OCI-LY3 (cell line): ENCODE measurements around the gene VPS13D.

Experiments
- H2AFZ ChIP-seq: fragments of 200-600, 300-600 bp; shearing (Covaris generic); 2 replicates; pipeline ENCODE4 v1.6.0; 2014; ENCODE audit warnings: antibody characterized with exemption, low read depth, low read length
- H3K27ac ChIP-seq: fragments of 200-600, 300-600 bp; sonication (generic); 2 replicates; pipeline ENCODE4 v1.5.1; 2014; ENCODE audit warnings: mild to moderate bottlenecking, low read length, moderate library complexity, mixed read lengths
- H3K27me3 ChIP-seq: fragments of 200-600, 300-600 bp; sonication (generic); 2 replicates; pipeline ENCODE4 v1.6.1; 2014; ENCODE audit warnings: low read depth, low read length, mixed read lengths
- H3K36me3 ChIP-seq: fragments of 200-600, 300-600 bp; sonication (generic); replicated peaks from 2 replicates; pipeline ENCODE3; 2014; ENCODE audit warnings: low read depth, low read length, mixed read lengths
- H3K4me1 ChIP-seq: fragments of 300-600, 200-600 bp; sonication (generic); 2 replicates; pipeline ENCODE4 v1.6.1; 2014; ENCODE audit warnings: low read length, mixed read lengths
- H3K4me2 ChIP-seq: fragments of 200-600, 300-600 bp; sonication (generic); 2 replicates; pipeline ENCODE4 v1.6.1; 2014; ENCODE audit warnings: low read length, mixed read lengths
- H3K4me3 ChIP-seq: fragments of 300-600, 200-600 bp; sonication (generic); 2 replicates; pipeline ENCODE4 v1.5.1; 2014; ENCODE audit warnings: antibody characterized with exemption, mild to moderate bottlenecking, low read length, moderate library complexity
- H3K79me2 ChIP-seq: fragments of 300-600, 200-600 bp; shearing (Covaris generic); 2 replicates; pipeline ENCODE4 v1.6.1; 2014; ENCODE audit warnings: mild to moderate bottlenecking, low read length, mixed read lengths
- H3K9ac ChIP-seq: fragments of 300-600, 200-600 bp; shearing (Covaris generic); 2 replicates; pipeline ENCODE4 v1.6.0; 2014; ENCODE audit warnings: mild to moderate bottlenecking, low read length, moderate library complexity
- H3K9me3 ChIP-seq: fragments of 200-600, 300-600 bp; shearing (Covaris generic); 2 replicates; pipeline ENCODE4 v1.6.1; 2014; ENCODE audit warnings: low read length, mixed read lengths; ENCODE audit not compliant: insufficient read depth
- H4K20me1 ChIP-seq: fragments of 200-600, 300-600 bp; sonication (generic); 2 replicates; pipeline ENCODE4 v1.6.1; 2016; ENCODE audit warnings: low read length, mixed read lengths; ENCODE audit not compliant: insufficient read depth
- CTCF ChIP-seq: fragments of 200-600, 300-600 bp; sonication (generic); IDR thresholded peaks from 2 replicates; pipeline ENCODE4 v1.5.1; 2014; ENCODE audit warnings: antibody characterized with exemption, low read length, low read depth
- EZH2phosphoT487 ChIP-seq: fragments of 200-600 bp; shearing (Covaris generic); IDR thresholded peaks from 2 replicates; pipeline ENCODE4 v1.6.1; 2018; ENCODE audit warnings: antibody characterized with exemption, mixed run types, low read depth

Gene VPS13D

GRCh38 chr1:12413664-12414410 lies 184.0 kb downstream of the VPS13D start:
- Histone ChIP-seq H3K27me3 (no peaks in the 10 kb centered on the region), H2AFZ (no peak overlapping the region), H3K4me2 (no peak overlapping the region), H3K4me3 (no peak overlapping the region), H3K27ac (no peak overlapping the region), H3K9me3 (no peaks in the 10 kb centered on the region), H4K20me1 (no peaks in the 10 kb centered on the region), H3K9ac (no peak overlapping the region), H3K79me2 (no peaks in the 10 kb centered on the region), H3K36me3 (peaks cover 14% of the 10 kb centered on the region), H3K4me1 (peaks cover 10% of the 10 kb centered on the region; the same call in 1 of the 2 replicates)
- TF ChIP-seq EZH2phosphoT487 (no peak), CTCF (no peak)

GRCh38 chr1:12414444-12415018 lies 184.7 kb downstream of the VPS13D start:
- Histone ChIP-seq H4K20me1 (no peaks in the 10 kb centered on the region), H3K4me3 (no peak overlapping the region), H3K4me1 (peaks cover 10% of the 10 kb centered on the region; the same call in 1 of the 2 replicates), H3K4me2 (no peak overlapping the region), H3K79me2 (no peaks in the 10 kb centered on the region), H3K9ac (no peak overlapping the region), H3K27ac (no peak overlapping the region), H3K27me3 (no peaks in the 10 kb centered on the region), H2AFZ (no peak overlapping the region), H3K36me3 (peaks cover 14% of the 10 kb centered on the region), H3K9me3 (no peaks in the 10 kb centered on the region)
- TF ChIP-seq CTCF (no peak), EZH2phosphoT487 (no peak)

- no peak overlapping the region for H3K4me3 ChIP-seq
- H3K27me3 ChIP-seq = no peaks in the 10 kb centered on the region
- TF ChIP-seq CTCF = no peak
- no peak for TF ChIP-seq EZH2phosphoT487
- no peaks in the 10 kb centered on the region for H3K9me3 ChIP-seq
- no peaks in the 10 kb centered on the region for H4K20me1 ChIP-seq
- no peak overlapping the region for H3K4me2 ChIP-seq
- no peak overlapping the region for H3K9ac ChIP-seq
- H3K27ac ChIP-seq = no peak overlapping the region
- peaks cover 8% of the 10 kb centered on the region for H3K36me3 ChIP-seq
- peaks cover 10% of the 10 kb centered on the region; the same call in 1 of the 2 replicates for H3K4me1 ChIP-seq
- H3K79me2 ChIP-seq = no peaks in the 10 kb centered on the region
- H2AFZ ChIP-seq = no peak overlapping the region
Observed at GRCh38 chr1:12415038-12415466, 185.2 kb downstream of the VPS13D start.

GRCh38 chr1:12416101-12416500 lies 186.3 kb downstream of the VPS13D start:
- peaks cover 5% of the 10 kb centered on the region for H3K36me3 ChIP-seq
- no peak overlapping the region for H3K4me3 ChIP-seq
- H3K27ac ChIP-seq = no peak overlapping the region
- H3K9me3 ChIP-seq = no peaks in the 10 kb centered on the region
- H3K4me1 ChIP-seq = peaks cover 10% of the 10 kb centered on the region; the same call in 1 of the 2 replicates
- H3K27me3 ChIP-seq = no peaks in the 10 kb centered on the region
- no peak overlapping the region for H3K9ac ChIP-seq
- no peaks in the 10 kb centered on the region for H3K79me2 ChIP-seq
- no peak overlapping the region for H3K4me2 ChIP-seq
- H2AFZ ChIP-seq = no peak overlapping the region
- TF ChIP-seq EZH2phosphoT487 = no peak
- no peak for TF ChIP-seq CTCF
- H4K20me1 ChIP-seq = no peaks in the 10 kb centered on the region
